Endothelial cell of umbilical vein (primary cell): ENCODE data around the gene C14orf132.

ENCODE experiments used
- EZH2 ChIP-seq: IDR thresholded peaks from 2 replicates; pipeline ENCODE4 v1.6.1; 2012; ENCODE audit warnings: borderline replicate concordance, low read depth, mild to moderate bottlenecking, moderate library complexity, low read length, inconsistent platforms; ENCODE audit not compliant: severe bottlenecking
- FOS ChIP-seq: IDR thresholded peaks from 2 replicates; pipeline ENCODE4 v1.6.1; 2011; ENCODE audit warnings: mild to moderate bottlenecking, low read length, moderate library complexity, borderline replicate concordance; ENCODE audit not compliant: insufficient read depth
- GATA2 ChIP-seq: IDR thresholded peaks from 2 replicates; pipeline ENCODE4 v1.7.0; 2011; ENCODE audit warnings: low read depth, mild to moderate bottlenecking, moderate library complexity, mixed read lengths, low read length; ENCODE audit not compliant: insufficient read length, insufficient read depth
- JUN ChIP-seq: IDR thresholded peaks from 2 replicates; pipeline ENCODE4 v1.6.1; 2011; ENCODE audit warnings: borderline replicate concordance, low read depth; ENCODE audit not compliant: insufficient read length, insufficient read depth
- MYC ChIP-seq: IDR thresholded peaks from one replicate; pipeline ENCODE4 v1.6.1; 2011; ENCODE audit warnings: mild to moderate bottlenecking, low read depth, low read length
- POLR2A ChIP-seq: IDR thresholded peaks from 2 replicates; pipeline ENCODE4 v1.6.1; 2012; ENCODE audit warnings: low read depth, mild to moderate bottlenecking, control low read depth, low read length
- POLR2AphosphoS5 ChIP-seq: IDR thresholded peaks from 2 replicates; pipeline ENCODE4 v1.6.1; 2012; ENCODE audit warnings: low read depth, mild to moderate bottlenecking, control low read depth, low read length, moderate library complexity; ENCODE audit not compliant: insufficient read depth
- TF ChIP-seq, protein P1 (sequence below), 2 donors: IDR thresholded peaks; 1 replicate in 1 of 2; 2 replicates in 1 of 2; pipeline ENCODE4 v1.5.1; 2011; ENCODE audit warnings: low read length in 2 of 2, mild to moderate bottlenecking in 2 of 2, moderate library complexity in 2 of 2, control low read depth in 1 of 2, inconsistent platforms in 1 of 2, low read depth in 1 of 2; ENCODE audit not compliant: insufficient read depth in 1 of 2; ENCODE audit errors: extremely low read depth in 1 of 2
- TF ChIP-seq, protein P2 (sequence below): IDR thresholded peaks from 2 replicates; pipeline ENCODE4 v1.6.1; 2011; ENCODE audit not compliant: insufficient read depth, insufficient read length

DNA sequence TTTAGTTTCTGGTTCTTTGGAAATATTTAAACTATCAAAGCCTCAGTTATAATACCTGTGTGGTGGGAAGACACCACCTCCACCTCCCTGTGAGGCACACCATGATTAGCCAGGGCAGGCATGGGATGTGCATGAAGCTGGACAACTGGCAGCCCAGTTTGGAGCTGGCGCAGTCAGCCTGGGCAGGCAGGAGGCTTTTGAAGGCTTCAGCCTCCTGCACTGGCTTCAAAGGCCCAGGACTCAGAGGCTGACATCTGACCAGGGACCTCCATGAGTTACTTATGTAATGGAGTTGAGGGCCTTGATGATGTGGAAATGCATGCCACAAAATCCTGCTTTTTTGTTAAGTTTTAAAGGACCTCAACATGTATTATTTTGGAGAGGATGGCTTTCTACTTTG lies 30.3 kb downstream of the C14orf132 start:
- no peak for TF ChIP-seq JUN
- TF ChIP-seq, protein P1, sequence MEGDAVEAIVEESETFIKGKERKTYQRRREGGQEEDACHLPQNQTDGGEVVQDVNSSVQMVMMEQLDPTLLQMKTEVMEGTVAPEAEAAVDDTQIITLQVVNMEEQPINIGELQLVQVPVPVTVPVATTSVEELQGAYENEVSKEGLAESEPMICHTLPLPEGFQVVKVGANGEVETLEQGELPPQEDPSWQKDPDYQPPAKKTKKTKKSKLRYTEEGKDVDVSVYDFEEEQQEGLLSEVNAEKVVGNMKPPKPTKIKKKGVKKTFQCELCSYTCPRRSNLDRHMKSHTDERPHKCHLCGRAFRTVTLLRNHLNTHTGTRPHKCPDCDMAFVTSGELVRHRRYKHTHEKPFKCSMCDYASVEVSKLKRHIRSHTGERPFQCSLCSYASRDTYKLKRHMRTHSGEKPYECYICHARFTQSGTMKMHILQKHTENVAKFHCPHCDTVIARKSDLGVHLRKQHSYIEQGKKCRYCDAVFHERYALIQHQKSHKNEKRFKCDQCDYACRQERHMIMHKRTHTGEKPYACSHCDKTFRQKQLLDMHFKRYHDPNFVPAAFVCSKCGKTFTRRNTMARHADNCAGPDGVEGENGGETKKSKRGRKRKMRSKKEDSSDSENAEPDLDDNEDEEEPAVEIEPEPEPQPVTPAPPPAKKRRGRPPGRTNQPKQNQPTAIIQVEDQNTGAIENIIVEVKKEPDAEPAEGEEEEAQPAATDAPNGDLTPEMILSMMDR (IDR thresholded peaks at IDR 0.05; ENCODE audit: extremely low read depth in 1 of 2, insufficient read depth in 1 of 2, low read depth in 1 of 2, low read length in 2 of 2): no peak
- no peak for TF ChIP-seq EZH2
- no peak for TF ChIP-seq MYC
- TF ChIP-seq, protein P2, sequence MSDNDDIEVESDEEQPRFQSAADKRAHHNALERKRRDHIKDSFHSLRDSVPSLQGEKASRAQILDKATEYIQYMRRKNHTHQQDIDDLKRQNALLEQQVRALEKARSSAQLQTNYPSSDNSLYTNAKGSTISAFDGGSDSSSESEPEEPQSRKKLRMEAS: no peak
- TF ChIP-seq POLR2A: no peak
- TF ChIP-seq POLR2AphosphoS5: no peak
- no peak for TF ChIP-seq GATA2
- no peak for TF ChIP-seq FOS
